Neural progenitor cell (in vitro differentiated cells): Measurements from ENCODE around the gene CTIF.

ENCODE experiments used
- CTCF ChIP-seq: fragments of 200-600 bp; sonication (generic); IDR thresholded peaks from 2 replicates; pipeline ENCODE4 v1.5.1; 2017; ENCODE audit warnings: antibody characterized with exemption, mild to moderate bottlenecking
- EZH2phosphoT487 ChIP-seq: fragments of 200-600 bp; sonication (generic); IDR thresholded peaks from 2 replicates; pipeline ENCODE4 v1.6.1; 2017; ENCODE audit warnings: antibody characterized with exemption

- TF ChIP-seq CTCF (no peak), EZH2phosphoT487 (no peak)
Measured at GRCh38 chr18:48631851-48632250, 93.0 kb downstream of the CTIF start.
